ENCODE results near the gene PIP5K1C.
A peak's percentile ranks its signal among the peaks of the same experiment; 100 is the strongest.

GRCh38 chr19:3669947-3670795 is 30.1 kb downstream of the PIP5K1C start:
- peak in 1 of 4 donors; percentile 57 for TF ChIP-seq POLR2A (IDR thresholded peaks at IDR 0.05)
- TF ChIP-seq CTCF (IDR thresholded peaks at IDR 0.05) = no peak
